ENCODE data around the gene INPP5D. TPM values are rescaled to one million over a fixed set of nuclear protein-coding genes. Genes with fewer than 3 reads are reported as not detected.

INPP5D gene
- total and polyA plus RNA-seq, 2 donors (not counting 3 experiments of a cell fraction or from before 2014, with no cell fraction given) = 13.9 to 46.6 TPM

DNA sequence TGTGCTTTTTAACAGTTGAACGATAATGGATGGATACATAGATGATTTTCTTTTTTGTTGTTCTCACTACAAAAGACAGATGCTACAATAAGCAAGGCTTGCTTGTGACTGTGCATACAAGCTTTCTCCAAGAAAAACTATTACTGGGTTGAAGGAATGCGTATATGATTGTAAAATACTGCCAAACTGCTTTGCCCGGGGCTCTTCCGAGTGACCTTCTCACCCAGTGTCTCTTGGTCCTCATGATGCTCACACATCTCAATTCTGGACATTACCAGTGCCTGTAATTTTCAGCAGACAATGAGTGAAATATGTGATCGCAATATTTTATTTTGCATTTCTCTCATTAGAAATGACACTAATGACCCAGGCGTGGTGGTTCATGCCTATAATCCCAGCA, 35.9 kb downstream of the INPP5D start:
- H3K27ac ChIP-seq (ENCODE audit: insufficient read depth, low read depth, low read length) = no peak overlapping the region
- peaks cover 0 to 3% of the 10 kb centered on the region in 2 experiments for H3K36me3 ChIP-seq (ENCODE audit: control insufficient read depth in 2 of 2, extremely low read depth in 1 of 2, insufficient read depth in 2 of 2, low read length in 2 of 2)
- BruUV-seq (replicated peaks) = no TSS peak
- H3K27me3 ChIP-seq (ENCODE audit: control insufficient read depth in 2 of 2, insufficient read depth in 2 of 2, low read length in 2 of 2) = no peaks in the 10 kb centered on the region
- H3K4me1 ChIP-seq (ENCODE audit: control insufficient read depth, extremely low read depth, insufficient read depth, low read length) = peaks cover 4% of the 10 kb centered on the region
- H3K9me3 ChIP-seq (replicated peaks; ENCODE audit: control insufficient read depth, insufficient read depth, low read length) = no peaks in the 10 kb centered on the region
- H3K9me1 ChIP-seq (replicated peaks; ENCODE audit: control insufficient read depth, extremely low read depth, insufficient read depth, low read length) = no peaks in the 10 kb centered on the region
- no peak for TF ChIP-seq POLR2AphosphoS5 (IDR thresholded peaks at IDR 0.05; ENCODE audit: insufficient read depth, low read depth, low read length)
- no peak for TF ChIP-seq JUN (IDR thresholded peaks at IDR 0.05; ENCODE audit: borderline replicate concordance, insufficient read depth, insufficient read length, low read depth)
- no peak for TF ChIP-seq GATA2 (IDR thresholded peaks at IDR 0.05; ENCODE audit: insufficient read depth, insufficient read length, low read depth, low read length)
- no peak for TF ChIP-seq MYC (IDR thresholded peaks at IDR 0.05; ENCODE audit: low read depth, low read length)
- TF ChIP-seq, protein P1, sequence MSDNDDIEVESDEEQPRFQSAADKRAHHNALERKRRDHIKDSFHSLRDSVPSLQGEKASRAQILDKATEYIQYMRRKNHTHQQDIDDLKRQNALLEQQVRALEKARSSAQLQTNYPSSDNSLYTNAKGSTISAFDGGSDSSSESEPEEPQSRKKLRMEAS (IDR thresholded peaks at IDR 0.05; ENCODE audit: insufficient read depth, insufficient read length) = no peak
- TF ChIP-seq EZH2 (IDR thresholded peaks at IDR 0.05; ENCODE audit: borderline replicate concordance, low read depth, low read length, severe bottlenecking) = no peak
- no peak for TF ChIP-seq FOS (IDR thresholded peaks at IDR 0.05; ENCODE audit: borderline replicate concordance, insufficient read depth, low read length)
- TF ChIP-seq, protein P2, sequence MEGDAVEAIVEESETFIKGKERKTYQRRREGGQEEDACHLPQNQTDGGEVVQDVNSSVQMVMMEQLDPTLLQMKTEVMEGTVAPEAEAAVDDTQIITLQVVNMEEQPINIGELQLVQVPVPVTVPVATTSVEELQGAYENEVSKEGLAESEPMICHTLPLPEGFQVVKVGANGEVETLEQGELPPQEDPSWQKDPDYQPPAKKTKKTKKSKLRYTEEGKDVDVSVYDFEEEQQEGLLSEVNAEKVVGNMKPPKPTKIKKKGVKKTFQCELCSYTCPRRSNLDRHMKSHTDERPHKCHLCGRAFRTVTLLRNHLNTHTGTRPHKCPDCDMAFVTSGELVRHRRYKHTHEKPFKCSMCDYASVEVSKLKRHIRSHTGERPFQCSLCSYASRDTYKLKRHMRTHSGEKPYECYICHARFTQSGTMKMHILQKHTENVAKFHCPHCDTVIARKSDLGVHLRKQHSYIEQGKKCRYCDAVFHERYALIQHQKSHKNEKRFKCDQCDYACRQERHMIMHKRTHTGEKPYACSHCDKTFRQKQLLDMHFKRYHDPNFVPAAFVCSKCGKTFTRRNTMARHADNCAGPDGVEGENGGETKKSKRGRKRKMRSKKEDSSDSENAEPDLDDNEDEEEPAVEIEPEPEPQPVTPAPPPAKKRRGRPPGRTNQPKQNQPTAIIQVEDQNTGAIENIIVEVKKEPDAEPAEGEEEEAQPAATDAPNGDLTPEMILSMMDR (IDR thresholded peaks at IDR 0.05; ENCODE audit: extremely low read depth in 1 of 2, insufficient read depth in 1 of 2, low read depth in 1 of 2, low read length in 2 of 2) = no peak
- TF ChIP-seq POLR2A (IDR thresholded peaks at IDR 0.05; ENCODE audit: low read depth, low read length) = no peak
- dilution Hi-C loops (cut with MboI; ENCODE audit: extremely low pct_ligation_motif_present, low sequenced_read_pairs) (no loop called here), intact Hi-C loops (cut with micrococcal nuclease) (no loop called here)
- H3K4me2 ChIP-seq (ENCODE audit: insufficient read depth, low read length) = no peak overlapping the region
- no peak overlapping the region for H2AFZ ChIP-seq (ENCODE audit: low read depth, low read length)
- no peak for FAIRE-seq
- no peaks in the 10 kb centered on the region for H4K20me1 ChIP-seq (replicated peaks; ENCODE audit: control insufficient read depth, extremely low read depth, insufficient read depth, low read length)
- ChIA-PET POLR2A (no interaction called here), CTCF (no interaction called here)
- no peak for DNase-seq (ENCODE audit: low read depth, low spot score)
- H3K79me2 ChIP-seq (ENCODE audit: control insufficient read depth, insufficient read depth, low read length) = peaks cover 3% of the 10 kb centered on the region
- H3K4me3 ChIP-seq (replicated peaks in 1 of 3; ENCODE audit: insufficient read depth in 1 of 3, low read depth in 1 of 3, low read length in 3 of 3) = no peak overlapping the region
- no peak overlapping the region for H3K9ac ChIP-seq (replicated peaks; ENCODE audit: extremely low read depth, insufficient read depth, low read length)

All from endothelial cell of umbilical vein (primary cell).